Activated CD8-positive, alpha-beta memory T cell treated with anti-CD3 and anti-CD28 coated beads for 4 hours (primary cell): ENCODE results near the gene BRF1.
"Not testable (repeated sequence)": the region's sequence is repeated elsewhere in the genome, so short reads cannot be mapped to it uniquely, and the experiment has no call there.

Experiments
- DNase-seq, 2 donors: peaks; one replicate each; pipeline ENCODE4 v3.0.0-alpha.2; 2020; ENCODE audit warnings: low read depth in 2 of 2

The BRF1 gene

DNA sequence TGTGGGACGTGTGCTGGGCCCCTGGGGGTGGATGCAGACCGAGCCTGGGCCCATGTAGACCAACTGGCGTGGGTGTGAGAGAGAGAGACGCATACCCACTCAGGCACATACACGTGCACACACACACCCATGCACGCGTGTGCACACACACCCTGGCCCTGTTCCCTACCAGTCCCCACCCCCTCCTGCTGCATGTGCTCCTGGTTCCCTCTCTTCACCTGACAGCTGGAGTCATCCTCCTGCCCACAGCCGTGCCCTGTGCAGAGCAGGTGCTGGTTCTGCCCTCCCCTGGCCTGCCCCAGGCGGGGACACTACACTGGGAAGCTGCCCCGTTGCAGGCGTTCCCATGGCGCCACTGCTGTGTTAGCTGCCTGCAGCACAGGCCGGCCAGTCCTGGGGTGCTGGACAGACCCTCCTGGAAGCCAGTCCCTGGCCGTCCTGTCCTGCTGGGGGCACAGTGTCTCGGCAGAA lies 32.3 kb upstream of the BRF1 start:
- DNase-seq = no peak

DNA sequence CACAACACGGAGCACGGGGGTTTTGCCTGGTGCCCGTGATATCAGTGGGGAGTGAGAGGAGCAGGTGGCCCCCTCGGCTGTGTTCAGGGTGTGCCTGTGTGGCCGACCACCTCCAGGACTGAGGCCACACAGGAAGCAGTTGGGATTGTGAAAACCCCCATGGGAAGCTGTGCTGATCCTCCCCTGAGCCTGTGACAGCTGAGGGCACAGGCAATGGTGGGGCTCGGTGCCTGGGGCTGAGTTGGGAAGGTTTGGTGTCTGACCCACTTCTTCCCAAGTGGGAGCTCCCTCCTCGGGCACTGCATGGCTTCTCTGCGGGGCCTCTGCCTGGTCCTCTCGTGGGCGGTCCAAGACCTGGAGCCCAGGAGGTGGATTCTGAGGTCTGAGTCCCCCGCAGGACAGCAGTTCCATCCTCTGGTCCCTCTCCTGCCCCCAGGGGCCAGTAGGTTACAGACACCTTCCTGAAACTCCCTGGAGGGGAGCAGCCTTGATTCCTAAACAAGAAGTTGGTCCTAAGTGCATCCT lies 31.6 kb upstream of the BRF1 start:
- no peak for DNase-seq

DNA sequence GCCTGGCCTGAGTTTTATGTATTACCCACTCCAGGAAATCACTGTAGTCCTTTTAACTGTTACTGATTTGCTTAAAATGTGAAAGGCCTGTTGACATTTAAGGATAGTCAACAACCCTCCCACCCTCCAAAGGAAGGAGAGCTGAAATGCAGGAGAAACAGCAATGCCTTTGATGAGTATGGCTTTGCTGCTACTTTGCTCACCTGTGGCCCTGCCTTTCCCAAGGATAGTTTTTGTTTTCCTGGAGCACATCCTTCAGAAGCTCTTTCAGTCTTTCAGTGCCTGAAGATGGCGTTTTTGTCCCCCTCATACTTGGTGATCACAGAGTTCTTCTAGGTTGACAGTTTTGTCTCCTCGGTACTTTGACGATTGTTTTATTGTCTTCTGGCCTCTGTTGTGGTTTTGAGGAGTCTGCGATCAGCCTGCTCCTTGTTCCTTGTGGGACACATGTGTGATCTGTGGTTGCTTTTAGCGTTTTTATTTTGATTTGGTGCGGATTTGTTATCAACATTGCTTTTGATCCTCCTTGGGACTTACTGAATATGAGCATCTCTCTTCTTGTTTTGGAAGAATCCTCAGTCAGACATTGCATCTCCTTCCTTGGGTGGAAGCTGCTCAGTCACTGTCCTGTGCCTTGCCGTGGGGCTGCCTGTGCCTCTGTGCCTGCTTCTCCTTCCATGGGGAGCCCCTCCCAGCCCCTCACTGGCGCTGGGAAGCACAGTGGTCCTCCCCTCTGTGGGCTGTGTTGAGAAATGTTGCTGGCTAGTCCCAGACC lies 31.0 kb upstream of the BRF1 start:
- no peak for DNase-seq

DNA sequence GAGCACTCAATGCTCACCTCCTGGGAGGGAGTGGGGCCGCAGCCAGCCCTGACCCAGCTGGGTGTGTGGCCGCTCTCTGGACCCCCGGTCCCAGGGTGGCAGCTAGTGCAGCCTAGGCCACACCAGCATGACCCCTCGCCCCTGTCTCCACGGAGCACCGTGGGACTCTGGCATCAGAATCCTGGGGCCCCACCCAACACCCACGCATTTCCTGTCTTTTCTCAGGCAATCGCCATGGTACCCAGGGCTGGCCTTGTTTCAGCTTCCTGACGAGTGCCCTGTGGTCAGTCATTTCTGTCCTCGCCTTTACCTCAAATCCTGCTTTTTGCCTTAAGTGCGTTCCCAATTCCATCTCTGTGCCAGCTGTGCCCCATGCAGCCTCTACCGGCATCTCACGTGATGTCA lies 29.7 kb upstream of the BRF1 start:
- no peak for DNase-seq

DNA sequence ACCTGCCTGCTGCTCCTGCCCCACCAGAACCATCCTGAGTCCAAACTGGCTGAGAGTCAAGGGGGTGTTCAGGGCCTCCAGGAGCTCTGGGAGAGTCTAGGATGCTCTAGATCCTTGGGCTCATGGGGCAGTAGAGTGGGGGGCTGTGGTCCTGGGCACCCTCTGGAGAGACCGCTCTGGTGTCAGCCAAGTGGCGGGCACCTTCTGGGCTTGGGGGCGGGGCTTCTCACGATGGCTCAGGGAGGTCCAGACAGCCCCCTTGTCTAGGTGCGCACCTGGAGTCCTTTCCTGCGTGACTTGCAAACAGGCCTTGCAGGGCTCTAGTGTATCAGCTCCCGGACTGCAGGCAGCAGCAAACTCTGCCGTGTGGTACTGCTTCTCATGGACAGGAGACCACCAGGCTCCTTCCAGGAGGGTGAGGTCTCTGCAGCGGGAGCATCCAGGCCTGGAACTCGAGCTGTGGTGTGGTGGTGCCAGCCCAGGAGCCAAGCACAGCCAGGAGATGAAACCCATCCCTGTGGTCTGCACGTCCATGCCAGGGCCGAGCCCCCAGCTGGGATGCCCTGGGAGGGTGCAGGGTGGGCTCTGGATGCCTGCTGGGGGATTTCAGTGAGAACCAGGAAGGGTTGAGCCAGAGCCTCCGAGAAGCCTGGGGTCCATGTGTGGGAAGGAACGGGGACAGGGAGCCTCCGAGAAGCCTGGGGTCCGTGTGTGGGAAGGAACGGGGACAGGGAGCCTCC lies 28.8 kb upstream of the BRF1 start:
- DNase-seq = no peak

DNA sequence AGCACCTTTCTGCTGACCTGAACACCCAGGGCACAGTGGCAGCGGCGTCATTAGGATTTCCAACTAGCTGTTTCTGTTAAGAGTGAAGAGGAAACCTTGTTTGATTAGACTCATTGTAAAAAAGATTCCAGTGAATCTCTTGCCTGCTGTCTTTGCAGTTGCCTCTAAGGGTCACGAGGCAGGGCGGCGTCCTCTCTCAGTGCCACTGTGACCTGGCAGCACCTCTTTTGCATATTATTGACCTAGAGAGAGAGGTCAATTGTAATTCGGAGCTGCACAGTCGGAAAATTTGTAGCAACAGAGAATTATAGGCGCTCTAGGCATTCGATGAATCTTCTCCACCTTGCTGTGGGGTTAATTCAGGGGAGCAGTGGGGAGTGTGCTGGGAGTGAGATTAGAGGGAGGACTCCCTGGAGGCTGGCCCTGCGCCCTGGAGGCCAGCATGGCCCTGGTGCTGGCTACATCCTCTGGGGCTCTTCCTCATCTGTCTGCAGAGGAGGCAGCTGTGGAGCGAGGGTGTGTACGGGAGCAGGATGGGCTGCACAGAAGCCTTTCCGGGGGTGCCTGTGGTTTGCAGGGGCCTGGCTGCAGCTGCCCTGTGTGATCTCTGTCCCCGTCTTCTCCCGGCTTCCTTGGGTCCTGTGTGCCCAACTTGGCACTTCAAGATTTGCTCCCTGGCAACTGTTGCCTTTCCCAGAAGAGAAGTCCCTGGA lies 28.0 kb upstream of the BRF1 start:
- DNase-seq = no peak

DNA sequence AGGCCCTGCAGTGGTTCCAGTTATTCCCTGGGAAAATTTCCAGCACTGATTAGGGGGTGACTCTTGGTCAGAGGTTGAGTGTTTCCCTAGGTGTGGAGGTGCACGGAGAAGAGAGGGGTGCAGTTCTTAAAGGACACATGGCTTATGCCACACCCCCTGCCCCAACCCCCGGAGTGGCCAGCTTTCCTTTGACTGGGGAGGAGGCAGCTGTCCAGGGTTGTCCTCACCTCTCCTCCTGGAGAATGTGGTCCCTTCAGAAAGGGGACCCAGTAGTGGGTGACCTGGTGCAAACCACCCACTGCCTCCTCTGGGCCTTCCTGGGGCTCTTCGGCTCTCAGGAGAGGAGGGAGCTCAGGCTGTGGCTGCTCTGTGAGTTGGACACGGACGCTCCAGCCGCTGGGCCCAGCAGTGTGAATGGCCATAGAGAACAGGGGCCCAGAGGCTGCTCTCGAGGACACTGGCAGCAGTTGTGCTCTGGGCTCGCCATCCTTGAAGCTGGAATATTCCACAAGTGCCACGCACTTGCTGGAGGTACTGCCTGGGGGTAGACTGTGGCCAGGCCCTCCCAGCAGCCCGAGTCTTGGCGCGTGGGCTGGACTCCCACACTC lies 27.4 kb upstream of the BRF1 start:
- DNase-seq = no peak

DNA sequence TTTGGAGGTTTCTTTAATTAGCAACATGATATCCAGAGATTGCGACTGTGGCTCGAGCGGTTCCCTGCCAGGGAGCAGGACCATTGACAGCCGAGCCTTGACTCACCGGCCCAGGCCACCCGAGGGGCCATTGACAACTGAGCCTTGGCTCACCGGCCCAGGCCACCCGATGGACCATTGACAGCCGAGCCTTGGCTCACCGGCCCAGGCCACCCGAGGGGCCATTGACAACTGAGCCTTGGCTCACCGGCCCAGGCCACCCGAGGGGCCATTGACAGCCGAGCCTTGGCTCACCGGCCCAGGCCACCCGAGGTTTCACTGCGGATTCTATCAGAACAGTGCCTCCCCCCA lies 26.9 kb upstream of the BRF1 start:
- not testable (repeated sequence) for DNase-seq

DNA sequence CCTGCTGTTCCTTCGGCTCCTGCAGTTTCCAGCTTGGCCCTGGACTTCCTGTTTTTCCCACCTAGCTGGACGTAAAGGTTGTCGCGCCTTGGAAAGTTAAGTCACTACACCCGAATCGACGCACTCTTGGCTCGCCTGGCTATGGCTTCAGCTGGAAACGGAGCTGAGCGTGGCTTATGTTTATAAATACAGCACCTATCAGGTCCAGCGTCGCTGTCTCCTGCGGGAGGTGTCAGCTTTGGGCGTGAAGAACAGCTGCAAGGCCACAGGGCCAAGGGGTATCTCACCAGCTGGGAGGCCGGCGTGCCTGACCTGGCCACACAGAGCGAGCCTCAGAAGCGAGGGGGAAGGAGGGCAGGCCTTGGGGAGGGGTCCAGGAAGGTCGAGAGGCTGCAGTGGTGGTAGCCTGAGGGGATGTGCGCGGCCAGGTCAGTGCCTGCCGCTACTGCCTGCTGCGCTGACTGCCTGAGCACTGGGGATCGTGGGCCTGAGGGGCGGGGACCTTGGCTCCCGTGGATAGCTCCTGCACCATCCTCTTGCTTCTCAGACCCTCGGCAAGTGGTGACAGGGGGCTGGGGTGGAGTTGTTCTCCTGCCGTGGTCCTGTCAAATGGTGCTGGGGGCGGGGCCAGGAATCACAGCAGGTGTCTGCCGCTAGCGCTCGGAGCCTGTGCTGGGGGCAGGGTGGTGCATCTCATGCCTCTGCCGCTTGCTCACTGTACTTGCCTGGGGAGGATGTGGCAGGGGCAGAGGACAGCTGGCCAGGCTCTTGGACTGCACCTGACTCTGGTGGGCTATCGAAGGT lies 26.3 kb upstream of the BRF1 start:
- DNase-seq = no peak

DNA sequence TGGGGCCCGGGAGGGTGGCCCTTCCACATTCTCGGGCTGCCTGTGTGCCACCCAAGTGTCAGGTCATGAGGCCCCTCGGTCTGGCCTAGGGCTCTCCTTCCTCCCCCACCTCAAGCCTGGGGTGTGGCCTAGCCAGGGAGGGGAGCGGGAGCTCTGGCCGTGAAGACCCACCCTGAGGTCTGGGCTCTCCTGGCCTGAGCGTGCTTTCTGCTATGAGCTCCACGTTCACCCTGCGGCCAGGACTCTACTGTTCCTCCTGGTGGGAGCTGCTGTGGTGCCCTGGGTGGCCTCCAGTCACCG lies 25.7 kb upstream of the BRF1 start:
- DNase-seq = no peak

DNA sequence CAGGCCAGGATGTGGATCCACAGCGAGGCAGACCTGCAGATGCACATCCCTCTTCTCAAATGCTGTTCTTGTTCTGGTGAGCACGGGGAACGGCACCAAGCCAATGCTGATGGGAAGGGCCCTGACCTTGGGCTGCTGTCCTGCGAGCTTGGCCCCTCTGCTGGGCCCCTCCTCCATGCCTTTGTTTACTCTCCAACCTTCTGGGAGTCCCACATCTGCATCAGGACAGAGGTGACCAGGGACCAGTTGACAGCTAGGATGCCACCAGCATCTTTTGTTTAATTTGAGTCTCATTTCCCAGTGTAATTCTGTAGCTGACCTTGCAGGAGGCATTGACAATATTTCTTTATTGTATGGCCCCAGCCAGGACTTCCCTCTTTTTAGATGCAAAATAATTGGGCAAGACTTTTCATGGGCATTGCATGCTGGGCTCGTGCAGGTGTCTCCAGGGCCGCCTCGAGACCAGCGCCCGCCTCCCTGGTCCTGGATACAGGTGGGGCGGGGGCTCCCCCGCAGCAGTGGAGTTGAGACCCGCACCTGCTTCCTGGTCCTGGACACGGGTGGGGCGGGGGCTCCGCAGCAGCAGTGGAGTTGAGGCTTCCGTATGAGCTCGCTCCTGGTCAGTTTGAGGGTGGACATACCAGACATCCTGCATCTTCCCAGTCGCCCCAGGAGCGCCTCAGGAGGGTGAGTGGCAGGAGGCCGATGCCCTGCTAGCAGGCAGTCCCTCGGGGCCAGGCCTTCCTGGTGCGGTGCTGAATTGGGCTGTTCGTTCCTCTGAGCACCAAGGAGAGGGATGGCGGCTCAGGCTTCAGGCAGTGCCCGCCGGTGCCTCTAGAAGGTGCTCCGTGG lies 25.1 kb upstream of the BRF1 start:
- DNase-seq = no peak

DNA sequence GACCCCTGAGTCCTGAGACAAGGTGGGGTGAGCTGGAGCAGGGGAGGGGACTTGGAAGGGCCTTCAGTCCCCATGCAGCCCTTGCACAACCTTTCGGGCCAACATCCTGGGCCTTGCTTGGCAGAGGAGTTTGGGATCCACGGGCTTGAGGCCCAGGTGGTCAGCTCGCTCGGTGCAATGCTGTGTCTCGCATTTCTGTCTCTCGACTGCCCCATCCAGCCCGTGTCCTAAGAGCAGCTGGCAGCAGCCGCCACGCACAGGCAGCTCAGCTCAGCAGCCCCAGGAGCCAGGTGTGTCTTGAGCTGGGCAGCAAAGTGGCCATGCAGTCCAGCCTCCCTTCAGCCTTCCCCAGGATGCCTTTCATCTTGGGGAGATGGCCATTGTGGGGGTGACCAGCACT lies 24.5 kb upstream of the BRF1 start:
- no peak for DNase-seq

DNA sequence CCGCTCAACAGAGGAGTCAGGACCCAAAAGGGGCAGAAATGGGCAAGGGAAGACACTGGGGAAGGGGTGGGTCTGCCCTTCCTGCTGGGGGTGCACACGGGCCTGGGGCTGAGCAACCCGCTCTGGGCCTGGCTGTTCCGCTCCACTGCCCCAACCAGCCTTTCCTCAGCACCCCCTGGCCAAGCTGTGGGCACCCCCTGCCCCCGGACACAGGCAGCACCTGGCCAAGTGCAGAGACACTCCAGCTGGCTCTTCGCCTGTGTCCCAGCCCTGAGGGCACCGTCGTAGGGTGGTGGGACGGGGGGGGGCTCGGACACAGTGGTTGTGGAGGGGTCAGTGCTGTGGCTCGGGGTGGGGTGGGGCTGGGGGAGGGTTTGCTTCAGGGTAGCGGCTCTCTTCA lies 24.1 kb upstream of the BRF1 start:
- DNase-seq = no peak

DNA sequence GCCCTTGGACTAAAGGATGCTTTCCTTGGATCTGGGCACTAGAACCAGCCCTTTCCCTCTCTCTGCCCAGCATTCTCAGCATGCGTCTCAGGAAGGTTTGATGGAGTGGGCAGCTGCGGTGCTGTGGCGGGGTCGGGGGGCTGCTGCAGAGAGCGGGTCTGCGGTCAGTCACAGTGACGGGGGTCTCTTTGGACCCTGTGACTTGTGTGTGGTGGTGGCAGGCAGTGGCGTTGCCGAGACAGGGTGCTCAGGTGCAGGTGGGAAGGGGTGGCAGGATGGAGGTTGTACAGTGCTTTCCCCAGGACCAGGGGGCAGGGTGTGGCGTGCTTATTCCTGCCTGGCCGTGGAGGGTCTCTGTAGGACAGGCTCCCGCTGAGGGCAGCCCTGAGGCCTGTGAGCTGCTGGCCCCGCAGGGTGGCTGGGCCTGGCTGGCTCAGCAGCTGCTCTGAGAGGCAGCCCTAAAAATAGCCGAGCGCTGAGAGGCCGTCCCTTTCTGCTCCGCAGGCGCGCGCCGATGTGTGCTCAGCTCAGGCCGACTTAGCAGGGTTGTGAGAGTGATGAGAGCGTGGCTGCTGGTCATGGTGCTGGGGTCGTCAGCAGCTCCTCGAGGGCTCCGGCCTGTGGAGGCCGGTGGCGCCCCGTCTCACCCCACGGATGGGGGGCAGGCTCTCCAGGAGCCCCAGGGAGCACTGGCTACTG lies 23.4 kb upstream of the BRF1 start:
- DNase-seq = no peak

DNA sequence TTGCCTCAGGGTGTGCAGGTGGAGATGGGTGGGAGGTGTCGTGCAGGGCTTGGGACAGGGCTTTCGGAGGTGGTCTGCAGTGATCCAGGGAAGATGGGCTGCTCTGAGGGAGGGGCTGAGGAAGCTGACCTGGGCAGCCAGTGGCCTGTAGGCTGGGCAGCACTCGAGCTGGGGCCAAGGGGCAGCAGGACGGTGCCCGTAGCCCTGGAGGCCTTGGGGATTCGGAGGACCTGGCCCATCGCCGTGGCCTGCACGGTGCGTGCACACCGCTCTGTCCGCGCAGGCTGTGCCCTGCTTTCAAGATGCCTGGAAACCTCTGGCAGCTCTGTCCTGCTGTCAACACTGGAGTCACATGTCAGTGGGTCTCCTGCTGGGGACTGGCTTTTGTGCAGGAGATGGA lies 22.9 kb upstream of the BRF1 start:
- no peak for DNase-seq

DNA sequence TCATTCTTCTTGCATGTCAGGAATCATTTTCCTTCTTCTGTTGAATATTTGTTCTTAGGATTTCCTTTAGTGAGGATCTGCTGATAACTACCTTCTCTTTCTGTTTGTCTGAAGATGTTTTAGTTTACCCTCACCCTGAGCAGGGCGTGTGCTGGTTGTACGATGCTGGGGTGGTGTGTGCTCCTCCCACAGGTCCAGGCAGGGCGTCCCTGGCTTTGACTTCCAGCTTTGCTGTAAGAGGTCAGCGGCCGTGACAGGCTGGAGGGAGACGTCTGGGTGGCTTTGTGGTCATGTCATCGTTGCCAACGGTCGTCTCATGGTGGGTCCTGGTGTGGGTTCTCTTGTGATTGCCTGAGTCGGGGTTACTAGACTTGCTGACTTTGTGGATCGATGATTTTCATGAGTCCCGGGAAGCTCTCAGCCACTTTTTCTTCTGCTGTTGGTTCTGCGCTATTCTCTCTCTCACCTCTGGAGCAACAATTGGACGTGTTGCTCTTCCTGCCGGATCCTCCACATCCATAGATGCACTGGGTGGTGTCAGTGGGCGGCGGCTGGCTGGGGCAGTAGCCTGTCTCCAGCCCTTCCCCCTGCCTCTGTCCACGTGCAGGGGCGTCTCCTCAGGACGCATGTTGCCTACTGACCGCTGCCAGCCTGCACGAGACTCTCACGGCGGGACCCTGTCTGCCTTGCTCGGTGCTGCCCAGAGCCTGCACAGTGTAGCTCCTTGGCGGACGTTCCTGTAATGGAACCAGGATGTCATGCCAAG lies 22.2 kb upstream of the BRF1 start:
- no peak for DNase-seq

DNA sequence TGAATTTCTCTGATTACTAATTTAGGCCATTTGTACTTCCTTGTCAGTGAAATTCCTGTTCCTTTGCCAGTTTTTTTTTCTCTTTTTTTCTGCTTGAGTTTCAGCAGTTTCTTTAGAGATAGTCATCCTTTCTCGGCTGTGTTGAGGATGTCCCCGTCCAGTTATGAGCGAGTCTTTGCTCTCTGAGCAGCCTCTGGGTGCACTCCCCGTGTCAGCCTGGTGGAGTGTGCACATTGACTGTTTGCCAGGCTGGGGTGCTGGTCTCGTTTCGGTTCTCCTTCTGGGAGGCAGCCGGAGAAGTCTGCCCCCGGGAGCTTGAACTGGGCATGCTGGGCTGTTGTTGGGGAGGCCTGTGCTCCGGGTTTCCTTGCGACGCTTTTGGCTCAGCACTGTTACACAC lies 16.7 kb upstream of the BRF1 start:
- no peak for DNase-seq

DNA sequence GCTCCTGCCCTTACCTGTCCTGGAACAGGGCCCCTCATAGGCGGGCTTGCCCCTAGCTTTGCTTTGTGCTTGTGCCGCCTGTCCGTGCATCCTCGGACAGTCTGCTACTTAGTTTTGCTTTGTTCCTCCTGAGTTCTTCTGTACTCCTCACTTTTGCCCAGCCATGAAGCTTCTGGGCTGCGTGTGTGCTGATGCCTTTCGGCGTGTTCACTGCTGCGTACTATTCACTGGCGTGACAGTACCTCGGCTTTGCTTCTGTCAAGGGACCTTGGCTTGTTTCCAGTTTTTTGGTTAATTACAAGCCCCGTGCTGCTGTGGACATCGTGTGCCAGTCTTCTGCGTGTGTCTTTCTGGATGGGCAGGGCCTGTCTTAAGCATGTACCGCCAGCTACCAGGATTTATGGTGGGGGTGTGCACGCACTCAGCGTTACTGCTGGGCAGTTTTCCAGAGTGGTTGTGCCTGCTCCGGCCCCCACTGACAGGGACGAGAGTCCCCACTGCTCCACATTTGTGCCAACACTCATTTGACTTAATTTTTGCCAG lies 16.2 kb upstream of the BRF1 start:
- DNase-seq = no peak

DNA sequence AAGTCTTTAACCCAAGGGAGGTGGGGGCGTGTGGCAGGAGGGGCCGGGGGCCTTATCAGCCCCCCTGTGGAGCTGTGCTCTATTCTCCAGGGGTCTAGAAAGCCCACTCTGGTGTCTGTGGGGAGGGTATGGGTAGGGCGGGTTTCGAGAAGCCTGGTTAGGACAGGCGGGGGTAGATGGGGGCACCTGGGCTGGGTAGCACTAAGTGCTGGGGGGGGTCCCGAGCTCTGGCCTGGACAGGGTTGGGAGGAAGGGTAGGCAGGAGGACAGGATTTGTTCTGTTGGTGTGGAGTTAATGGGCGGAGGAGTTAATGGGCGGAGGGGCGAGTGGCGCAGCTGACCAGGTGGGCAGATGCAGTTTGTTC lies 15.8 kb upstream of the BRF1 start:
- DNase-seq = no peak
